ENCODE data around the gene POLR2C.

- no peak for TF ChIP-seq CTCF (conservative IDR thresholded peaks at IDR 0.05; ENCODE audit: low read length)
- no peak for TF ChIP-seq EZH2phosphoT487 (IDR thresholded peaks at IDR 0.05; ENCODE audit: borderline replicate concordance)
Observed at GRCh38 chr16:57501492-57501891, 39.0 kb downstream of the POLR2C start.

All from Loucy (cell line).